IMR-90 (cell line): ENCODE results near the gene TAGLN. TPM values are rescaled to one million over a fixed set of nuclear protein-coding genes. Genes with fewer than 3 reads are reported as not detected.

Experiments
- ATAC-seq: fragments of 200-7000 bp; cut with Tn5 transposase; 2 replicates; pipeline ENCODE4 v1.9.1; 2020; ENCODE audit warnings: low read depth, mild to moderate bottlenecking, moderate library complexity
- BruUV-seq: library from RNA; stranded (reverse); fragments of 400-500 nt; replicated peaks from 2 replicates; lab custom pipeline; 2021; lab: Mats Ljungman, UMichigan
- CTCF ChIA-PET: fragments of 300-600 bp; formaldehyde crosslinking; extraction: SDS; loops from one replicate; lab custom pipeline; 2021; ENCODE audit warnings: antibody characterized with exemption; lab: Yijun Ruan, JAX
- POLR2A ChIA-PET: fragments of 300-600 bp; sonication (Branson Sonifier 250); formaldehyde crosslinking; loops from one replicate; lab custom pipeline; 2022; ENCODE audit warnings: antibody characterized with exemption; ENCODE audit not compliant: unreplicated experiment; lab: Charles Lee
- DNase-seq: peaks from one replicate; pipeline ENCODE4 v3.0.0; 2013
- H2AFZ ChIP-seq: replicated peaks from 2 replicates; pipeline ENCODE3; 2013; ENCODE audit warnings: low read length, mild to moderate bottlenecking; ENCODE audit not compliant: poor library complexity
- H2AK5ac ChIP-seq: 2 replicates; pipeline ENCODE4 v1.6.1; 2013; ENCODE audit warnings: low read depth, low read length, inconsistent platforms
- H2AK9ac ChIP-seq: replicated peaks from 2 replicates; pipeline ENCODE3; 2013; ENCODE audit warnings: mild to moderate bottlenecking, low read depth, low read length, moderate library complexity; ENCODE audit not compliant: poor library complexity
- H2BK120ac ChIP-seq: 2 replicates; pipeline ENCODE4 v1.6.1; 2013; ENCODE audit warnings: low read depth, low read length, inconsistent platforms
- H2BK15ac ChIP-seq: 3 replicates; pipeline ENCODE4 v1.6.1; 2013; ENCODE audit warnings: low read depth, low read length, inconsistent platforms
- H2BK20ac ChIP-seq: 2 replicates; pipeline ENCODE4 v1.6.1; 2013; ENCODE audit warnings: low read depth, mild to moderate bottlenecking, inconsistent platforms, low read length, moderate library complexity
- H2BK5ac ChIP-seq: 2 replicates; pipeline ENCODE4 v1.6.1; 2013; ENCODE audit warnings: mild to moderate bottlenecking, low read depth, low read length, inconsistent platforms; ENCODE audit not compliant: poor library complexity, severe bottlenecking
- H3K14ac ChIP-seq: replicated peaks from 2 replicates; pipeline ENCODE4 v1.6.1; 2013; ENCODE audit warnings: low read depth, low read length, inconsistent platforms
- H3K18ac ChIP-seq: 2 replicates; pipeline ENCODE4 v1.6.1; 2013; ENCODE audit warnings: low read depth, low read length, control low read depth
- H3K23ac ChIP-seq: 2 replicates; pipeline ENCODE4 v1.6.1; 2013; ENCODE audit warnings: low read depth, low read length, inconsistent platforms
- H3K27ac ChIP-seq: 2 replicates; pipeline ENCODE4 v1.5.1; 2013; ENCODE audit warnings: mild to moderate bottlenecking, control low read depth, low read length; ENCODE audit not compliant: insufficient read depth
- H3K27me3 ChIP-seq: 2 replicates; pipeline ENCODE4 v1.6.1; 2013; ENCODE audit warnings: low read length; ENCODE audit not compliant: control insufficient read depth, insufficient read depth
- H3K36me3 ChIP-seq: 2 replicates; pipeline ENCODE4 v1.6.1; 2013; ENCODE audit warnings: low read length, mixed read lengths; ENCODE audit not compliant: control insufficient read depth, insufficient read depth
- H3K4ac ChIP-seq: 2 replicates; pipeline ENCODE4 v1.6.1; 2013; ENCODE audit warnings: low read depth, low read length, inconsistent platforms
- H3K4me1 ChIP-seq: 2 replicates; pipeline ENCODE4 v1.6.1; 2013; ENCODE audit warnings: low read length, mixed read lengths; ENCODE audit not compliant: control insufficient read depth, insufficient read depth
- H3K4me2 ChIP-seq: 2 replicates; pipeline ENCODE4 v1.6.1; 2013; ENCODE audit warnings: low read depth, mild to moderate bottlenecking, control low read depth, low read length, moderate library complexity
- H3K4me3 ChIP-seq: 2 replicates; pipeline ENCODE4 v1.5.1; 2013; ENCODE audit warnings: low read depth, mild to moderate bottlenecking, control low read depth, low read length, moderate library complexity; ENCODE audit not compliant: insufficient read depth
- H3K56ac ChIP-seq: 2 replicates; pipeline ENCODE4 v1.6.1; 2013; ENCODE audit warnings: low read length, inconsistent platforms; ENCODE audit not compliant: insufficient read depth; ENCODE audit errors: extremely low read depth
- H3K79me1 ChIP-seq, 2 experiments: 2 replicates each; pipeline ENCODE4 v1.6.1; 2013; ENCODE audit warnings: low read length in 2 of 2, inconsistent platforms in 1 of 2, low read depth in 1 of 2
- H3K9ac ChIP-seq: 2 replicates; pipeline ENCODE4 v1.6.1; 2013; ENCODE audit warnings: low read depth, low read length, control low read depth
- H3K9me1 ChIP-seq: 2 replicates; pipeline ENCODE4 v1.6.1; 2013; ENCODE audit warnings: low read length, inconsistent platforms; ENCODE audit not compliant: insufficient read depth
- H3K9me3 ChIP-seq: 2 replicates; pipeline ENCODE4 v1.6.1; 2013; ENCODE audit warnings: low read length; ENCODE audit not compliant: control insufficient read depth, insufficient read depth
- H4K20me1 ChIP-seq: 2 replicates; pipeline ENCODE4 v1.6.1; 2013; ENCODE audit warnings: low read length, inconsistent platforms; ENCODE audit not compliant: insufficient read depth
- H4K5ac ChIP-seq: 2 replicates; pipeline ENCODE4 v1.6.1; 2013; ENCODE audit warnings: mild to moderate bottlenecking, low read depth, low read length, control low read depth
- H4K8ac ChIP-seq, 2 experiments: 2 replicates each; pipeline ENCODE4 v1.6.1; 2013; ENCODE audit warnings: low read depth in 2 of 2, low read length in 2 of 2, control low read depth in 1 of 2, inconsistent platforms in 1 of 2
- H4K91ac ChIP-seq: 2 replicates; pipeline ENCODE4 v1.6.1; 2013; ENCODE audit warnings: low read depth, low read length, inconsistent platforms; ENCODE audit not compliant: insufficient read depth
- BHLHE40 ChIP-seq: fragments of 150-350 bp; IDR thresholded peaks from 2 replicates; pipeline ENCODE4 v1.6.1; 2016; ENCODE audit warnings: mild to moderate bottlenecking, low read depth, low read length
- CEBPB ChIP-seq: IDR thresholded peaks from 2 replicates; pipeline ENCODE4 v1.6.1; 2012; ENCODE audit warnings: low read depth, low read length, improper control_type of control experiment
- CHD1 ChIP-seq: IDR thresholded peaks from 2 replicates; pipeline ENCODE4 v1.6.1; 2012; ENCODE audit warnings: low read depth, low read length, improper control_type of control experiment
- CTCF ChIP-seq: conservative IDR thresholded peaks from 2 replicates; pipeline ENCODE4 v1.5.1; 2012; ENCODE audit warnings: mild to moderate bottlenecking, low read depth, low read length, improper control_type of control experiment
- ELK1 ChIP-seq: fragments of 150-350 bp; IDR thresholded peaks from 2 replicates; pipeline ENCODE4 v1.6.1; 2016; ENCODE audit warnings: low read depth, mild to moderate bottlenecking, low read length, moderate library complexity, borderline replicate concordance
- FOS ChIP-seq: fragments of 150-350 bp; IDR thresholded peaks from 2 replicates; pipeline ENCODE4 v1.6.1; 2016; ENCODE audit warnings: low read depth, low read length
- MAFK ChIP-seq: IDR thresholded peaks from 2 replicates; pipeline ENCODE4 v1.6.1; 2012; ENCODE audit warnings: low read depth, low read length, improper control_type of control experiment
- MAZ ChIP-seq: IDR thresholded peaks from 2 replicates; pipeline ENCODE4 v1.6.1; 2012; ENCODE audit warnings: low read depth, mild to moderate bottlenecking, low read length, improper control_type of control experiment, moderate library complexity, borderline replicate concordance
- MXI1 ChIP-seq: IDR thresholded peaks from 2 replicates; pipeline ENCODE4 v1.6.1; 2012; ENCODE audit warnings: low read depth, mild to moderate bottlenecking, low read length, moderate library complexity, borderline replicate concordance
- NFE2L2 ChIP-seq: fragments of 150-350 bp; IDR thresholded peaks from 2 replicates; pipeline ENCODE4 v1.6.1; 2016; ENCODE audit warnings: low read depth, mild to moderate bottlenecking, low read length
- POLR2A ChIP-seq: IDR thresholded peaks from 2 replicates; pipeline ENCODE4 v1.6.1; 2012; ENCODE audit warnings: mild to moderate bottlenecking, low read depth, low read length
- RAD21 ChIP-seq: IDR thresholded peaks from 2 replicates; pipeline ENCODE4 v1.6.1; 2012; ENCODE audit warnings: low read length, improper control_type of control experiment
- RCOR1 ChIP-seq: IDR thresholded peaks from 2 replicates; pipeline ENCODE4 v1.6.1; 2012; ENCODE audit warnings: mild to moderate bottlenecking, low read length, improper control_type of control experiment; ENCODE audit not compliant: insufficient replicate concordance
- RFX5 ChIP-seq: IDR thresholded peaks from 2 replicates; pipeline ENCODE4 v1.8.0; 2012; ENCODE audit warnings: low read depth, mild to moderate bottlenecking, low read length, moderate library complexity
- SMC3 ChIP-seq: fragments of 150-350 bp; IDR thresholded peaks from 2 replicates; pipeline ENCODE4 v1.6.1; 2016; ENCODE audit warnings: low read depth, mild to moderate bottlenecking, antibody characterized with exemption, low read length, moderate library complexity
- USF2 ChIP-seq: fragments of 150-350 bp; IDR thresholded peaks from 2 replicates; pipeline ENCODE4 v1.6.1; 2017; ENCODE audit warnings: mild to moderate bottlenecking, antibody characterized with exemption, low read length, low read depth
- WGBS, 2 experiments: methylation state at CpG; one replicate each; pipeline versions ENCODE4 v1.1.5 to v1.1.7; 2013; ENCODE audit warnings: missing lambda C conversion rate in 2 of 2; ENCODE audit not compliant: insufficient read length in 1 of 2; ENCODE audit errors: extremely low coverage in 2 of 2; 5-methylcytosine and 5-hydroxymethylcytosine counted together
- dilution Hi-C: fragments of 300-500 bp; cut with HindIII; formaldehyde crosslinking; loops from one replicate; pipeline ENCODE4 v1.14.3; 2018; ENCODE audit warnings: low sequenced_read_pairs; ENCODE audit not compliant: unreplicated experiment
- in situ Hi-C: fragments of 300-500 bp; cut with MboI; formaldehyde crosslinking; loops from 3 replicates; pipeline ENCODE4 v1.14.3; 2019; ENCODE audit warnings: low sequenced_read_pairs, inconsistent platforms, mixed read lengths
- intact Hi-C: fragments of 100-400 bp; cut with micrococcal nuclease; formaldehyde crosslinking; loops from 2 replicates; pipeline ENCODE4 v1.10.0; 2022
- polyA plus RNA-seq, 3 experiments: library from polyadenylated mRNA; depleted of rRNA; stranded (reverse); fragments of >200 nt; gene quantifications; 2 replicates each; pipeline ENCODE4 v1.2.3, GENCODE V29; 2012; ENCODE audit warnings: low replicate concordance in 1 of 3
- total RNA-seq: library from RNA; depleted of rRNA; stranded (reverse); fragments of >200 nt; gene quantifications from 2 replicates; pipeline ENCODE4 v1.2.3, GENCODE V29; 2012

TAGLN gene
- total and polyA plus RNA-seq, 2 of the 4 experiments (the other 2 are of a cell fraction), result 2,558 to 3,760 TPM

GRCh38 chr11:117249571-117249970 lies 50.4 kb downstream of the TAGLN start:
- H2BK15ac ChIP-seq, result no peak overlapping the region
- H4K8ac ChIP-seq, result no peak overlapping the region
- no peaks in the 10 kb centered on the region for H3K4me1 ChIP-seq
- DNase-seq (no peak), ATAC-seq (no peak)
- dilution Hi-C loops, result no loop called here
- no TSS peak for BruUV-seq
- no peak overlapping the region for H2BK5ac ChIP-seq
- H3K27me3 ChIP-seq, result no peaks in the 10 kb centered on the region
- H4K91ac ChIP-seq, result no peak overlapping the region
- H2AK5ac ChIP-seq, result no peak overlapping the region
- H3K4me3 ChIP-seq, result no peak overlapping the region
- ChIA-PET POLR2A (no interaction called here), CTCF (no interaction called here)
- WGBS, 2 experiments, result no CpG with 5 or more reads among the region's 4 CpGs
- no peaks in the 10 kb centered on the region; a peak in 1 of 4 replicates for H3K79me1 ChIP-seq
- H2BK20ac ChIP-seq, result no peak overlapping the region
- H4K5ac ChIP-seq, result no peak overlapping the region
- H3K14ac ChIP-seq, result no peak overlapping the region
- in situ Hi-C loops, result no loop called here
- H3K56ac ChIP-seq, result no peak overlapping the region
- H3K18ac ChIP-seq, result no peak overlapping the region
- no peak overlapping the region for H2BK120ac ChIP-seq
- no peak overlapping the region for H3K4ac ChIP-seq
- H3K9me3 ChIP-seq, result no peaks in the 10 kb centered on the region
- no peak overlapping the region for H3K9ac ChIP-seq
- no peak overlapping the region for H2AFZ ChIP-seq
- intact Hi-C loops, result no loop called here
- H3K23ac ChIP-seq, result no peak overlapping the region
- H3K36me3 ChIP-seq, result peaks cover 32% of the 10 kb centered on the region
- no peak overlapping the region; the same call in 1 of the 2 replicates for H3K27ac ChIP-seq
- no peaks in the 10 kb centered on the region for H3K9me1 ChIP-seq
- H4K20me1 ChIP-seq, result no peaks in the 10 kb centered on the region
- H3K4me2 ChIP-seq, result no peak overlapping the region
- TF ChIP-seq SMC3, result no peak
- TF ChIP-seq MAZ, result no peak
- TF ChIP-seq RFX5, result no peak
- no peak for TF ChIP-seq FOS
- no peak for TF ChIP-seq RAD21
- no peak for TF ChIP-seq MAFK
- no peak for TF ChIP-seq CHD1
- no peak for TF ChIP-seq CEBPB
- no peak for TF ChIP-seq POLR2A
- no peak for TF ChIP-seq ELK1
- TF ChIP-seq BHLHE40, result no peak
- TF ChIP-seq USF2, result no peak
- TF ChIP-seq CTCF, result no peak
- no peak for TF ChIP-seq MXI1
- TF ChIP-seq RCOR1, result no peak
- no peak for TF ChIP-seq NFE2L2
- H2AK9ac ChIP-seq, result no peak overlapping the region
